GM13976 (cell line): Measurements from ENCODE around the gene ZMIZ1.

Source experiments
- DNase-seq: peaks from one replicate; pipeline ENCODE4 v3.0.0; 2012; ENCODE audit warnings: low spot score
- CTCF ChIP-seq: IDR thresholded peaks from 2 replicates; pipeline ENCODE4 v1.5.1; 2012; ENCODE audit warnings: borderline replicate concordance, mild to moderate bottlenecking; ENCODE audit not compliant: insufficient read depth; ENCODE audit errors: extremely low read depth, missing control alignments, control extremely low read depth
- in situ Hi-C: fragments of 300-500 bp; cut with MboI; formaldehyde crosslinking; loops from one replicate; pipeline ENCODE4 v1.12.0; 2022; ENCODE audit warnings: low sequenced_read_pairs, mixed read lengths, inconsistent platforms; ENCODE audit not compliant: unreplicated experiment

The ZMIZ1 gene

GRCh38 chr10:79056361-79056735 is 12.4 kb upstream of the ZMIZ1 start:
- TF ChIP-seq CTCF: no peak
- no peak for DNase-seq
- in situ Hi-C loops: no loop called here

- no peak for TF ChIP-seq CTCF
- DNase-seq: no peak
- in situ Hi-C loops: no loop called here
Observed at GRCh38 chr10:79056736-79057391, 11.9 kb upstream of the ZMIZ1 start.

GRCh38 chr10:79057481-79058275 is 11.1 kb upstream of the ZMIZ1 start:
- no peak for TF ChIP-seq CTCF
- DNase-seq: no peak
- in situ Hi-C loops: no loop called here

- DNase-seq: no peak
- in situ Hi-C loops: no loop called here
- TF ChIP-seq CTCF: no peak
Observed at GRCh38 chr10:79058899-79059841, 9.6 kb upstream of the ZMIZ1 start.

GRCh38 chr10:79059859-79060379 is 8.8 kb upstream of the ZMIZ1 start:
- TF ChIP-seq CTCF: no peak
- DNase-seq: no peak
- in situ Hi-C loops: no loop called here

- in situ Hi-C loops: no loop called here
- TF ChIP-seq CTCF: no peak
- no peak for DNase-seq
Observed at GRCh38 chr10:79060641-79061255, 8.0 kb upstream of the ZMIZ1 start.
